HepG2 (cell line): ENCODE measurements around the gene DLG2.

Experiments used
- ARID4A ChIP-seq: sonication (generic); formaldehyde crosslinking; IDR thresholded peaks from 2 replicates; pipeline ENCODE4 v1.5.0; 2020; ENCODE audit warnings: mild to moderate bottlenecking, missing genetic modification reagents, borderline replicate concordance
- CEBPZ ChIP-seq: IDR thresholded peaks from 2 replicates; pipeline ENCODE4 v1.6.1; 2012; ENCODE audit warnings: low read length, improper control_type of control experiment
- NCOA2 ChIP-seq: sonication (generic); formaldehyde crosslinking; IDR thresholded peaks from 2 replicates; pipeline ENCODE4 v1.8.0; 2022; ENCODE audit warnings: inconsistent platforms
- NR2C2 ChIP-seq: sonication (generic); formaldehyde crosslinking; IDR thresholded peaks from 2 replicates; pipeline ENCODE4 v1.4.0; 2020; ENCODE audit warnings: missing genetic modification reagents, mild to moderate bottlenecking, moderate library complexity, borderline replicate concordance
- POLR2AphosphoS5 ChIP-seq: IDR thresholded peaks from 2 replicates; pipeline ENCODE4 v1.6.1; 2012; ENCODE audit warnings: low read depth, low read length
- SIN3A ChIP-seq: IDR thresholded peaks from 2 replicates; pipeline ENCODE4 v1.6.1; 2011; ENCODE audit warnings: low read depth, mild to moderate bottlenecking, control low read depth, low read length, borderline replicate concordance
- SUZ12 ChIP-seq: fragments of 150-350 bp; IDR thresholded peaks from 2 replicates; pipeline ENCODE4 v1.6.1; 2014; ENCODE audit warnings: low read depth, low read length
- TEAD2 ChIP-seq: sonication (generic); formaldehyde crosslinking; IDR thresholded peaks from 2 replicates; pipeline ENCODE4 v1.9.0; 2021; ENCODE audit warnings: missing genetic modification reagents
- ZNF839 ChIP-seq: sonication (generic); formaldehyde crosslinking; IDR thresholded peaks from 2 replicates; pipeline ENCODE4 v1.4.0; 2020; ENCODE audit warnings: missing genetic modification reagents, mild to moderate bottlenecking, borderline replicate concordance

DNA sequence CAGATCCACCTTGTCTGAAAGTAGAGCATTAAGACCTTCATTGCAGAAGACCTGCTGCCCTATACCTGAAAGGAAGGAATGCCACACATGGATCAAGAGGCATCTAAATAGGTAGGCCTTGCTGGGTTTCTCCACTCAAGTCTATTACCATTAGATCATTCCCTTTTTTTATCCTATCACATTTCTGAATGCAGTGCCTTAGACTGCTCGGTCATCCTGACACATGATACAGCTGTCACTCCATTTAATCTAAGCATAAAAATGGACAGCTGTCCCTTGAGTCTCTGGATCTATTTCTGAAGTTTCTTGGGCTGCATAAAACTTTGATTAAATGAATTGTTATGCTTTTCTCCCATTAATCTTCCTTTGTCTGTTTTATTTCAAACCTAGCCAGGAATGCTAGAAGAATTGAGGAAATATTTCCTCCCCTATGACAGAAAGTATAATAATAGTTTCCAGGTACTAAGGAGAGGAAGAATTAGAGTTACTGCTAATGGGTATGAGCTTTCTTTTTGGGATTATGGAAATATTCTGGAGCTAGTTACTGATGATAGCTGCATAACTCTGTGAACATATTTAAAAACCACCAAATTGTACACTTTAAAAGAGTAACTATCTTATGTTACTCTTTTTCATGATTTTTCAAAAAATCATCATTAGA is 88.0 kb downstream of the DLG2 start:
- TF ChIP-seq CEBPZ (no peak), NCOA2 (CRISPR knock-in tag) (no peak), SIN3A (no peak), POLR2AphosphoS5 (no peak), NR2C2 (CRISPR knock-in tag) (no peak), SUZ12 (no peak), ARID4A (CRISPR knock-in tag) (no peak), TEAD2 (CRISPR knock-in tag) (no peak), ZNF839 (CRISPR knock-in tag) (no peak)
